ENCODE data around the gene RAB28. TPM values are rescaled to one million over a fixed set of nuclear protein-coding genes. Genes with fewer than 3 reads are reported as not detected.

The RAB28 gene
- total RNA-seq, 1 experiment from 2014 or later, result 19.8 TPM

- H3K27ac ChIP-seq (ENCODE audit: insufficient read length, low read depth, low read length), result no peak overlapping the region
- H2AK5ac ChIP-seq (ENCODE audit: insufficient read length, low read length), result no peak overlapping the region
- no peak for DNase-seq
- H4K20me1 ChIP-seq (ENCODE audit: control insufficient read depth, insufficient read depth, insufficient read length), result no peaks in the 10 kb centered on the region
- H3K79me1 ChIP-seq (ENCODE audit: insufficient read depth, low read depth, low read length, poor library complexity, severe bottlenecking), result no peaks in the 10 kb centered on the region
- H3K56ac ChIP-seq (ENCODE audit: insufficient read length, low read depth, low read length), result no peak overlapping the region
- H3K18ac ChIP-seq (ENCODE audit: insufficient read length, low read depth, low read length), result no peak overlapping the region
- H3K14ac ChIP-seq (ENCODE audit: insufficient read depth, low read length), result no peak overlapping the region; the same call in 1 of the 2 replicates
- H3K27me3 ChIP-seq (ENCODE audit: insufficient read depth, low read length), result peaks cover 62% of the 10 kb centered on the region
- H3K23me2 ChIP-seq (ENCODE audit: insufficient read length, low read depth, low read length, poor library complexity, severe bottlenecking), result peaks cover 7% of the 10 kb centered on the region
- no peak overlapping the region for H4K8ac ChIP-seq (replicated peaks; ENCODE audit: insufficient read length, low read depth, low read length)
- no CpG with 5 or more reads among the region's 49 CpGs for WGBS (ENCODE audit: extremely low coverage, insufficient read length, low lambda C conversion rate)
- H3K4ac ChIP-seq (ENCODE audit: low read depth, low read length), result no peak overlapping the region
- no peaks in the 10 kb centered on the region; the same call in 1 of the 2 replicates for H3K4me1 ChIP-seq (ENCODE audit: insufficient read depth, low read length)
- H2AFZ ChIP-seq (ENCODE audit: low read length), result no peak overlapping the region
- H4K5ac ChIP-seq (ENCODE audit: insufficient read length, low read depth, low read length), result no peak overlapping the region
- no peak overlapping the region for H3K9ac ChIP-seq (ENCODE audit: extremely low read depth, insufficient read length, low read length)
- no peak overlapping the region for H2BK15ac ChIP-seq (ENCODE audit: low read depth, low read length)
- no peak overlapping the region for H3T11ph ChIP-seq (ENCODE audit: low read length)
- no peak overlapping the region for H3K27ac Mint-ChIP-seq
- peak overlapping the region; percentile 79 for H3K4me2 ChIP-seq (ENCODE audit: insufficient read depth, insufficient read length, low read length)
- H3K27me3 Mint-ChIP-seq (ENCODE audit: low read depth), result peaks cover 66% of the 10 kb centered on the region
- H2BK20ac ChIP-seq (ENCODE audit: low read depth, low read length, poor library complexity, severe bottlenecking), result no peak overlapping the region
- no peaks in the 10 kb centered on the region for H3K79me2 ChIP-seq (ENCODE audit: insufficient read depth, low read length)
- H3K9me3 Mint-ChIP-seq, result peaks cover 10 to 15% of the 10 kb centered on the region in 2 experiments
- H3K4me3 Mint-ChIP-seq, result peak overlapping the region; percentile 12 to 66; a peak in 4 of 5 replicates
- peaks cover 19 to 20% of the 10 kb centered on the region in 2 experiments for H3K4me1 Mint-ChIP-seq
- TF ChIP-seq CTCF (conservative IDR thresholded peaks at IDR 0.05), result no peak
- peaks cover 8% of the 10 kb centered on the region for H3K9me3 ChIP-seq (ENCODE audit: control insufficient read depth, low read depth, low read length)
- peaks cover 11 to 13% (median 12%) of the 10 kb centered on the region in 3 experiments for H3K36me3 Mint-ChIP-seq (ENCODE audit: insufficient read depth in 1 of 3, low read depth in 3 of 3)
- H2BK12ac ChIP-seq (ENCODE audit: insufficient read length, low read depth, low read length), result no peak overlapping the region
- no peak overlapping the region for H2BK5ac ChIP-seq (ENCODE audit: insufficient read length, low read length)
- H2BK120ac ChIP-seq (ENCODE audit: low read depth, low read length, poor library complexity, severe bottlenecking), result no peak overlapping the region
- no peak overlapping the region for H3K23ac ChIP-seq (ENCODE audit: insufficient read length, low read depth, low read length)
- no peak overlapping the region for H4K91ac ChIP-seq (ENCODE audit: insufficient read length, low read depth, low read length)
Observed at GRCh38 chr4:13522282-13523104, 38.4 kb upstream of the RAB28 start.
